Transverse colon (tissue), 4 donors: ENCODE measurements around the gene PRG2. TPM values are rescaled to one million over a fixed set of nuclear protein-coding genes. Genes with fewer than 3 reads are reported as not detected.
"Not testable (repeated sequence)": the region's sequence is repeated elsewhere in the genome, so short reads cannot be mapped to it uniquely, and the experiment has no call there.

ENCODE experiments used
- DNase-seq: peaks from one replicate; pipeline ENCODE4 v3.0.0-alpha.2; 2019
- H3K27ac ChIP-seq, 4 donors: fragments of 200-600 bp; sonication (generic); 2 replicates each; pipeline ENCODE4 v1.5.1; 2016 to 2018; ENCODE audit warnings: inconsistent platforms in 4 of 4
- H3K27me3 ChIP-seq: fragments of 200-600 bp; sonication (generic); 2 replicates; pipeline ENCODE4 v1.5.1; 2017; ENCODE audit warnings: inconsistent platforms
- H3K36me3 ChIP-seq, 4 donors: fragments of 200-600 bp; sonication (generic); 2 replicates each; pipeline ENCODE4 v1.5.1; 2017 to 2019; ENCODE audit warnings: inconsistent platforms in 4 of 4
- H3K4me1 ChIP-seq, 4 donors: fragments of 200-600 bp; sonication (generic); 2 replicates each; pipeline ENCODE4 v1.5.1; 2017 to 2020; ENCODE audit warnings: inconsistent platforms in 4 of 4
- H3K4me3 ChIP-seq, 4 donors: fragments of 200-600 bp; sonication (generic); 1 replicate in 1 of 4; 2 replicates in 3 of 4; pipeline versions ENCODE4 v1.5.1 to v1.6.1; 2017 to 2019; ENCODE audit warnings: inconsistent platforms in 4 of 4
- H3K9me3 ChIP-seq, 2 donors: fragments of 200-600 bp; sonication (generic); 2 replicates each; pipeline ENCODE4 v1.5.1; 2017 to 2019; ENCODE audit warnings: inconsistent platforms in 2 of 2
- CTCF ChIP-seq, 5 experiments: fragments of 200-600 bp in 3 of 5; fragments of 450-650 bp in 2 of 5; sonication (generic) in 3 of 5; IDR thresholded peaks; 1 replicate in 2 of 5; 2 replicates in 3 of 5; pipeline ENCODE4 v1.5.1; 2016 to 2017; ENCODE audit warnings: antibody characterized with exemption in 5 of 5, inconsistent platforms in 3 of 5, mild to moderate bottlenecking in 2 of 5, moderate library complexity in 1 of 5
- EP300 ChIP-seq: sonication (generic); formaldehyde crosslinking; IDR thresholded peaks from one replicate; pipeline ENCODE4 v1.6.1; 2017; ENCODE audit warnings: antibody characterized with exemption, low read depth
- POLR2A ChIP-seq: fragments of 450-650 bp; IDR thresholded peaks from one replicate; pipeline ENCODE4 v1.6.1; 2016; ENCODE audit warnings: antibody characterized with exemption, mild to moderate bottlenecking, moderate library complexity
- POLR2AphosphoS5 ChIP-seq, 3 donors: sonication (generic); formaldehyde crosslinking; IDR thresholded peaks; one replicate each; pipeline ENCODE4 v1.6.1; 2016; ENCODE audit warnings: antibody characterized with exemption in 3 of 3
- WGBS, 2 donors: methylation state at CpG; one replicate each; pipeline ENCODE4 v1.1.5; 2018; ENCODE audit warnings: low coverage in 1 of 2; 5-methylcytosine and 5-hydroxymethylcytosine counted together
- in situ Hi-C, 4 donors: fragments of 200-750 bp; cut with MboI; loops; one replicate each; pipeline versions ENCODE4 v1.15.0 to v1.15.1; 2017; ENCODE audit warnings: low sequenced_read_pairs in 3 of 4, low pct_ligation_motif_present in 1 of 4, low pct_unique_long_range_greater_than_20kb in 1 of 4
- intact Hi-C: fragments of 100-400 bp; cut with DNase I; formaldehyde crosslinking; loops from one replicate; pipeline ENCODE4 v1.15.1; 2023; ENCODE audit warnings: low total_unique reads
- total RNA-seq, 4 donors: library from RNA; depleted of rRNA; stranded (reverse); fragments of >200 nt; gene quantifications; one replicate each; pipeline ENCODE4 v1.1.0, GENCODE V29; 2016

Gene PRG2
- total RNA-seq, 4 donors from 2014 or later, result not detected

DNA sequence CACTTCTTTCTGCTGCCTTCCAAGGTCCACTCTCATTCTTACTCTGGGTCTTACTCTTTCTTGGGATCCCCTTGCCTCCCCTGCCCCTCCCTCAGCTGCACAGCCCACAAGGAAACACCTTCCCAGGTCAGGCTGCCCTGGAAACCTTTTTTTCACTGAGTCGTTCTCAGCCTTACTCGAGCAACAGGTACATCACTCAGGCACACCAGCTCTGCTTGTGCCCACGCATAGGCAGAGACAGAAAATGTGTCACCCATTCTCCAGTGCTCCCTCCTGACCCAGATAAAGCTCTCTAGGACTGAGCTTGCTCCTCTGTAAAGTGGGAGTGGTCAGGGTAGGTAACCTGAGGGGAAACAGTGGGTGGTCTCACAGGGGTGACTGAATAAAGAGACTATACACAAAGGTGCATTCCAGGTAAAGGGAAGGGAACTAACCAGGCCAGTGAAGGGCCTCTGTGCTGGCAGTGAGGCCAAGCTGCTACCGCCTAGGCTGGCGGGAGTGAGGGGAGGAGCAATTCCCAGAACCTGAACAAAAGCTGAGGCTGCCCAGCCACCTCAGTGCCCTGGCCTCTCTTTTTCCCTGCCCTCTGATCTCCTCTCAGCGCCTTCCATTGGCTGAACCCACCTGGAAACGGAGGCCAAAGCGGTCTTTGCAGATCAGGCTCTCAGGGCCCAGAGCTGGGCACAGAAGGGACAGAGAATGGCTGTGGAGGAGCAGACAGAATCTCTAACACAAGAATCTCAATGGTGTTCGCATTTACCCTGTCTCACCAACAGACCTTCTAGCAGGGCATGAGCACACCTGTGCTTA, 25.4 kb downstream of the PRG2 start:
- intact Hi-C loops (no loop called here), in situ Hi-C loops (no loop called here)
- Histone ChIP-seq H3K36me3 (no peaks in the 10 kb centered on the region), H3K27ac (no peak overlapping the region), H3K4me1 (no peaks in the 10 kb centered on the region), H3K27me3 (no peaks in the 10 kb centered on the region), H3K9me3 (no peaks in the 10 kb centered on the region), H3K4me3 (no peak overlapping the region)
- TF ChIP-seq EP300 (no peak), POLR2A (no peak), CTCF (IDR thresholded peaks at IDR 0.05) (no peak), POLR2AphosphoS5 (IDR thresholded peaks at IDR 0.05) (no peak)
- no peak for DNase-seq
- WGBS, 2 donors, result 84 to 91% methylated on average over 4 to 9 of the region's 9 CpGs

- Histone ChIP-seq H3K4me3 (no peak overlapping the region), H3K9me3 (no peaks in the 10 kb centered on the region), H3K27me3 (no peaks in the 10 kb centered on the region), H3K36me3 (no peaks in the 10 kb centered on the region), H3K27ac (no peak overlapping the region), H3K4me1 (no peaks in the 10 kb centered on the region)
- DNase-seq, result no peak
- TF ChIP-seq EP300 (no peak), POLR2AphosphoS5 (IDR thresholded peaks at IDR 0.05) (no peak), POLR2A (no peak), CTCF (IDR thresholded peaks at IDR 0.05) (no peak)
- intact Hi-C loops (no loop called here), in situ Hi-C loops (no loop called here)
- 51% methylated on average over 7 of the region's 7 CpGs; no CpG with 5 or more reads in 1 of the 2 donors for WGBS, 2 donors
These were observed 27.0 kb downstream of the PRG2 start for GRCh38 chr11:57363131-57364080.

DNA sequence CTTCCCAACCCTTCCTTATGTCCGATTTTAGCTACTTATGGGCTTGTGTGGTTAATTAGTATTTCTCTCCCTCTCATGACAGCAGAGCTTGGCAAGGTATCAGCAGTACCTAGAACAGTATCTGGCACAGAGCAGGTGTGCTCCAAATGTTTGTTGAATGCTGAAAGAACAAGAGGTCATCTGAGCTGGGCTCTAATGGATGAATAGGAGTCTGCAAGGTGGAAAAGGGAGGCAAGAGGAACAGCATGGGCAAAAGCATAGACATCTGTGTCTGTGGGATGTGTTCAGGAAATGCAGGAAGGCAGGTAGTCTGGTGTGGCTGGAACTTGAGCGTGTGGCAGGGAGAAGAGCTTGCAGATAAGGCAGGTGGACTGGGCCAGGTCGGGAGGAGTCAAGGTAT, 28.5 kb downstream of the PRG2 start:
- Histone ChIP-seq H3K9me3 (no peaks in the 10 kb centered on the region), H3K36me3 (no peaks in the 10 kb centered on the region), H3K27ac (no peak overlapping the region), H3K27me3 (no peaks in the 10 kb centered on the region), H3K4me3 (no peak overlapping the region), H3K4me1 (peaks cover 0 to 4% (median 0%) of the 10 kb centered on the region in 4 donors)
- intact Hi-C loops, result no loop called here
- in situ Hi-C loops, result no loop called here
- TF ChIP-seq POLR2AphosphoS5 (IDR thresholded peaks at IDR 0.05) (no peak), POLR2A (no peak), CTCF (IDR thresholded peaks at IDR 0.05) (no peak)
- no peak for DNase-seq
- 72 to 83% methylated on average over 2 to 3 of the region's 3 CpGs for WGBS, 2 donors

- DNase-seq, H3K9me3 ChIP-seq, H3K27ac ChIP-seq, H3K4me1 ChIP-seq, in situ Hi-C loops, H3K27me3 ChIP-seq, intact Hi-C loops, H3K36me3 ChIP-seq, H3K4me3 ChIP-seq: not testable (repeated sequence)
These were observed 29.0 kb downstream of the PRG2 start for GRCh38 chr11:57361420-57361819.
